Stimulated activated CD4-positive, alpha-beta T cell treated with anti-CD3 and anti-CD28 coated beads, TNF-alpha, amount 100 ng/mL, for 48 hours (primary cell): ENCODE measurements around the gene ZNF462.

ENCODE experiments used
- DNase-seq, 3 donors: peaks; one replicate each; pipeline ENCODE4 v3.0.0-alpha.2; 2020; ENCODE audit warnings: low read depth in 3 of 3

The ZNF462 gene

DNA sequence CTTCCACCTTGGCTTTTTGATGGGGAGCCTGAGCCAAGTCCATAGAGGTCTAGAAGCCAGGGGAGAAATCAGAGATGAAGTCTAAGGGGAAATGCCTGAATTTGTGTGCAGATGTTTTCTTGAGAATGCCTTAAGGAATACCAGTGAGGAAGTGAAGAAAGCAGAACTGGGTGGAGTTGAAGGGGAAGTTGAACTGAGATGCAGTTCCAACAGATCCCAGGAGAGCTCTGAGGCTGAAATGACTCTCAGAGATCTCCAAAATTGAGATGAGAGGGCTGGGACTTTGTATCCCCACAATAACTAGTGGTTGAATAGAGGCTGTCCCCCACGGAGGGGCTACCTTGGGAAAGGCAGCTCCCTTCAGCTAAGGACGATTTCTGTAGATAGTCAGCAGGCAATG, 197.1 kb downstream of the ZNF462 start:
- no peak for DNase-seq
